Parathyroid adenoma (tissue), 2 donors: Measurements from ENCODE around the gene TSPAN18.

Source experiments
- H2AFZ ChIP-seq: fragments of 300-600 bp; sonication (generic); one replicate; pipeline ENCODE4 v1.7.0; 2017; ENCODE audit warnings: antibody characterized with exemption, mild to moderate bottlenecking
- H3K27ac ChIP-seq: fragments of 300-600 bp; sonication (generic); one replicate; pipeline ENCODE4 v1.7.0; 2017
- H3K27me3 ChIP-seq: fragments of 300-600 bp; sonication (generic); one replicate; pipeline ENCODE4 v1.7.0; 2017; ENCODE audit warnings: low read length; ENCODE audit not compliant: control insufficient read depth, insufficient read depth
- H3K36me3 ChIP-seq: fragments of 300-600 bp; sonication (generic); one replicate; pipeline ENCODE4 v1.7.0; 2017; ENCODE audit warnings: low read length; ENCODE audit not compliant: control insufficient read depth, insufficient read depth
- H3K4me1 ChIP-seq: fragments of 300-600 bp; sonication (generic); one replicate; pipeline ENCODE4 v1.7.0; 2017; ENCODE audit warnings: control low read depth
- H3K4me2 ChIP-seq: fragments of 300-600 bp; sonication (generic); one replicate; pipeline ENCODE4 v1.7.0; 2017; ENCODE audit warnings: low read length
- H3K4me3 ChIP-seq: fragments of 300-600 bp; sonication (generic); one replicate; pipeline ENCODE4 v1.7.0; 2017; ENCODE audit warnings: low read depth, low read length
- H3K79me2 ChIP-seq: fragments of 300-600 bp; sonication (generic); one replicate; pipeline ENCODE4 v1.7.0; 2017; ENCODE audit warnings: control low read depth
- H3K9ac ChIP-seq: fragments of 300-600 bp; sonication (generic); one replicate; pipeline ENCODE4 v1.7.0; 2017; ENCODE audit warnings: mild to moderate bottlenecking
- H3K9me3 ChIP-seq: fragments of 300-600 bp; sonication (generic); one replicate; pipeline ENCODE4 v1.7.0; 2017; ENCODE audit warnings: low read length; ENCODE audit not compliant: control insufficient read depth
- CTCF ChIP-seq: fragments of 300-600 bp; sonication (generic); IDR thresholded peaks from one replicate; pipeline ENCODE4 v1.7.0; 2017; ENCODE audit warnings: antibody characterized with exemption, mild to moderate bottlenecking
- donor health status: primary hyperparathyroidism.

TSPAN18 gene

GRCh38 chr11:44716256-44716655, 10.5 kb upstream of the TSPAN18 start:
- H3K27me3 ChIP-seq, result no peaks in the 10 kb centered on the region
- H3K4me2 ChIP-seq, result no peak overlapping the region
- no peak overlapping the region for H3K27ac ChIP-seq
- no peaks in the 10 kb centered on the region for H3K4me1 ChIP-seq
- H3K4me3 ChIP-seq, result no peak overlapping the region
- no peaks in the 10 kb centered on the region for H3K36me3 ChIP-seq
- no peaks in the 10 kb centered on the region for H3K79me2 ChIP-seq
- no peak overlapping the region for H2AFZ ChIP-seq
- no peak overlapping the region for H3K9ac ChIP-seq
- no peaks in the 10 kb centered on the region for H3K9me3 ChIP-seq
- no peak for TF ChIP-seq CTCF

DNA sequence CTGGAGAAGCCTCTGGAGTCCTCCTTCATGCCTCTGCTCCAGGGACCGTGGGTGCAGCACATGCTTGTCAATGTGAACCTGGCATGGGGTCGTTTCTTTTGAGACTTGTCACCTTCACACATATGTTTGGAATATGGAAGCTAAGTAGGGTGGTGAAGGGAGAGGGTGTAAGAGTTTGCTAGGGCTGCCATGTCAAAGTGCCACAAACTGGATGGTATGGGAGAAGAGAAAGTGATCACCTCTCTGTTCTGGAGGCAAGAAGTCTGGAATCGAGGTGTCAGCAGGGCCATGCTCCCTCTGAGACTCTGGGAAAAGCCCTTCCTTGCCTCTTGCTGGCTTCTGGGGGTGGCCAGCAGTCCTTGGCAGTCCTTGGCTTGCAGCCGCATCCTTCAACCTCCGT, 8.7 kb upstream of the TSPAN18 start:
- H3K4me3 ChIP-seq, result no peak overlapping the region
- no peak overlapping the region for H3K9ac ChIP-seq
- no peak overlapping the region for H3K4me2 ChIP-seq
- no peaks in the 10 kb centered on the region for H3K4me1 ChIP-seq
- no peaks in the 10 kb centered on the region for H3K36me3 ChIP-seq
- H2AFZ ChIP-seq, result no peak overlapping the region
- no peaks in the 10 kb centered on the region for H3K79me2 ChIP-seq
- no peak for TF ChIP-seq CTCF
- no peak overlapping the region for H3K27ac ChIP-seq
- H3K27me3 ChIP-seq, result no peaks in the 10 kb centered on the region
- H3K9me3 ChIP-seq, result no peaks in the 10 kb centered on the region

DNA sequence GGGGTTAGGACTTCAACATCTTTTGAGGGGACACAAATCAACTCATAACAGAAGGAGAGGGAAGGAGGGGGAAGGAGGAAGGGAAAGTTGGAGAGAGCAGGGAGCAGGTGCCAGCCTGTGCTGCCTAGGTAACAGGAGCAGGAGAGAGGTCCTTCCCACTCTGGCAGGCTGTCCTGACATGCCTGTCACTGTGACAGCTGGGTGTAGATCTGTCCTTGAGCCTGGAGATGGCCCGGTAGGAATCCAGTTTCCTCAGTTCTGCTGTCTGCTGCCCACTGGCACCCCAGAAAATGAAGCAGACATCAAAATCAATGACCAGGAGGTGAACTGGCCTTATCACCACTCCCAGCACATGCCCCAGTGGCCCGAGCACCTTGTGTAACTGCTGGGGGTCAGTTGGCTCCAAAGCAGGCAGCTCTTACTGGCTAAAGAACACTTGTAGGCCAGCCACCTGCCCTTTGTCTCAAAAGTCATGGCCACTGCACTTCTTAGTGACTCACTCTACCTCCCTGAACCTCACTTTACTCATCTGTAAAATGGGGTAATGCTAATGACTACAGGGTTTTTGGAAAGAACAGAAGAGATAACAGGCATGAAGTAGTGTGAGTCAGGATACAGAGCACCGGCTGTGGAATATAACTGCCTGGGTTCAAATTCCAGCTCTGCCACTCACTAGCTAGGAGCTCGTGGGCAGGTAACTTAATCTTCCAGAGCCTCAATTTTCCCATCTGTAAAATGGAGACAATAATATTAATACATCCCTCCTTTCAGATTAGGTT, 8.0 kb upstream of the TSPAN18 start:
- H3K79me2 ChIP-seq, result no peaks in the 10 kb centered on the region
- no peak overlapping the region for H3K27ac ChIP-seq
- H3K4me1 ChIP-seq, result no peaks in the 10 kb centered on the region
- H3K9ac ChIP-seq, result no peak overlapping the region
- no peaks in the 10 kb centered on the region for H3K27me3 ChIP-seq
- H3K9me3 ChIP-seq, result no peaks in the 10 kb centered on the region
- no peak overlapping the region for H3K4me3 ChIP-seq
- no peaks in the 10 kb centered on the region for H3K36me3 ChIP-seq
- H2AFZ ChIP-seq, result no peak overlapping the region
- no peak overlapping the region for H3K4me2 ChIP-seq
- TF ChIP-seq CTCF, result no peak

DNA sequence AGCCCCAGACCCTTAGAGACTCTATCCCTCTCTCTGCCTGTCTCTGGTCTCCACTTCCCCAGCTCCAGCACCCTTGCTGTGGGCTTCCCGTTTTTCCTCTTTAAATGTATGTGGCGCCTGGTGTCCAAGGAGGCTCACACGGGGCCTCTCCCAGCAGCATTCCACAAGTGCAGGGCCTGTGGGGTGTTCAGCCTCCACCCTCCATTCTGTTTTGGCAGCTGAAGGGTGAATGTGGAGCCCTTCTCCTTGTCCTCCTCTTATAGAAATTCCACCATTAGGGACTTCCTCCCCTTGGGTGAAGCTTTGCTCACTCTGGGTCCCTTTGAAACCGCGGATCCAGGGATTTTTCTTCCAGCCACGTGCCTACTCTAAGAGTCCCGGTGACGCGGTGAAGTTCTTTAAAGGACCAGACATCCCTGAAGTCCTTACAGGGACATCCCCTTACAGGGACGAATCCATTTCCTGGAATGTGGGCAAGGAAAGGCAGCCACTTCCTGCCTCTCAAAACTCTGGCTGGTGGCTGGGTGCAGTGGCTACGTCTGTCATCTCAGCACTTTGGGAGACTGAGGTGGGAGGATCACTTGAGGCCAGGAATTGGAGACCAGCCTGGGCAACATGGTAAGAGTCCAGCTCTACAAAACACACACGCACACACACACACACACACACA, 1.6 kb upstream of the TSPAN18 start:
- H3K36me3 ChIP-seq, result no peaks in the 10 kb centered on the region
- no peaks in the 10 kb centered on the region for H3K79me2 ChIP-seq
- H3K4me2 ChIP-seq, result no peak overlapping the region
- no peak overlapping the region for H3K9ac ChIP-seq
- H3K27me3 ChIP-seq, result no peaks in the 10 kb centered on the region
- no peaks in the 10 kb centered on the region for H3K9me3 ChIP-seq
- no peak for TF ChIP-seq CTCF
- H3K4me3 ChIP-seq, result no peak overlapping the region
- no peak overlapping the region for H3K27ac ChIP-seq
- H2AFZ ChIP-seq, result no peak overlapping the region
- H3K4me1 ChIP-seq, result no peaks in the 10 kb centered on the region
